Cardiac muscle cell (in vitro differentiated cells and primary cell): Measurements from ENCODE around the gene MAPT. TPM values are rescaled to one million over a fixed set of nuclear protein-coding genes. Genes with fewer than 3 reads are reported as not detected.

ENCODE experiments used
- DNase-seq, 2 donors: peaks; one replicate each; pipeline versions ENCODE4 v3.0.0 to v3.0.0-alpha.2; 2010 to 2017; ENCODE audit warnings: low read depth in 1 of 2, low spot score in 1 of 2
- H3K27ac ChIP-seq: fragments of 200-600 bp; sonication (generic); 2 replicates; pipeline ENCODE4 v1.5.1; 2016
- H3K27me3 ChIP-seq: fragments of 200-600 bp; sonication (generic); 2 replicates; pipeline ENCODE4 v1.6.0; 2016; ENCODE audit warnings: control low read depth
- H3K36me3 ChIP-seq: fragments of 200-600 bp; sonication (generic); 2 replicates; pipeline ENCODE4 v1.5.1; 2016; ENCODE audit warnings: control low read depth
- H3K4me1 ChIP-seq: fragments of 200-600 bp; sonication (generic); 2 replicates; pipeline ENCODE4 v1.8.1; 2017; ENCODE audit warnings: low read depth, mild to moderate bottlenecking, mixed run types
- H3K4me3 ChIP-seq: fragments of 200-600 bp; sonication (generic); 2 replicates; pipeline ENCODE4 v1.5.1; 2016; ENCODE audit warnings: mild to moderate bottlenecking
- H3K9me3 ChIP-seq: fragments of 200-600 bp; sonication (generic); 2 replicates; pipeline ENCODE4 v1.5.1; 2017; ENCODE audit warnings: low read depth, mild to moderate bottlenecking, control low read depth
- polyA plus RNA-seq: library from polyadenylated mRNA; unstranded; fragments of >200 nt; fragmentation: Nextera tagmentation; extraction: Ambion mirVana; gene quantifications from 2 replicates; pipeline ENCODE4 v1.2.1, GENCODE V29; 2016
- total RNA-seq: library from RNA; depleted of rRNA; stranded (reverse); fragments of >200 nt; gene quantifications from 2 replicates; pipeline ENCODE4 v1.2.3, GENCODE V29; 2016
- TF ChIP-seq, protein P1 (sequence below): IDR thresholded peaks from 2 replicates; pipeline ENCODE4 v1.5.1; 2012; ENCODE audit warnings: low read depth, mild to moderate bottlenecking, low read length

The MAPT gene
- total and polyA plus RNA-seq, 2 experiments from 2014 or later: 1.3 to 1.9 TPM

DNA sequence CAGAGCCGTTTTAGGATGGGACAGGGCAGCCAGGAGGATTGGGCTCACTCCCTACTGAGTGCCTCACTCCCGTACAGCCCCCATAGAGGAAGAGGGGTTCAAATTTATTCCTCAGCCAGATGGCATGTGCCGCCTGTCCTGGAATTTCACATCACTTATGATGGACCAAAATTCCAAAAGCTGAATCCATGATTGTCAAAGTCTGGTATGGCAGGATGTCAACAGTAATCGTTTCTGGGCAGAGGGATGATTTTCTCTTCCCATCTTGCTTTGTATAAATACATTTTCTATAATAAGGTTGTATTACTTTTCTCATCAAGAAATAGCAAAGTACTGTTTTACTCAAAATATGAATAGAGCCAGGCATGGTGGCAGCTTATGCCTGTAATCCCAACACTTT is 66.0 kb downstream of the MAPT start:
- no peaks in the 10 kb centered on the region for H3K27me3 ChIP-seq
- H3K36me3 ChIP-seq: no peaks in the 10 kb centered on the region
- TF ChIP-seq, protein P1, sequence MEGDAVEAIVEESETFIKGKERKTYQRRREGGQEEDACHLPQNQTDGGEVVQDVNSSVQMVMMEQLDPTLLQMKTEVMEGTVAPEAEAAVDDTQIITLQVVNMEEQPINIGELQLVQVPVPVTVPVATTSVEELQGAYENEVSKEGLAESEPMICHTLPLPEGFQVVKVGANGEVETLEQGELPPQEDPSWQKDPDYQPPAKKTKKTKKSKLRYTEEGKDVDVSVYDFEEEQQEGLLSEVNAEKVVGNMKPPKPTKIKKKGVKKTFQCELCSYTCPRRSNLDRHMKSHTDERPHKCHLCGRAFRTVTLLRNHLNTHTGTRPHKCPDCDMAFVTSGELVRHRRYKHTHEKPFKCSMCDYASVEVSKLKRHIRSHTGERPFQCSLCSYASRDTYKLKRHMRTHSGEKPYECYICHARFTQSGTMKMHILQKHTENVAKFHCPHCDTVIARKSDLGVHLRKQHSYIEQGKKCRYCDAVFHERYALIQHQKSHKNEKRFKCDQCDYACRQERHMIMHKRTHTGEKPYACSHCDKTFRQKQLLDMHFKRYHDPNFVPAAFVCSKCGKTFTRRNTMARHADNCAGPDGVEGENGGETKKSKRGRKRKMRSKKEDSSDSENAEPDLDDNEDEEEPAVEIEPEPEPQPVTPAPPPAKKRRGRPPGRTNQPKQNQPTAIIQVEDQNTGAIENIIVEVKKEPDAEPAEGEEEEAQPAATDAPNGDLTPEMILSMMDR: no peak
- H3K4me3 ChIP-seq: no peak overlapping the region
- DNase-seq: no peak
- no peak overlapping the region for H3K27ac ChIP-seq
- H3K9me3 ChIP-seq: no peaks in the 10 kb centered on the region
- no peaks in the 10 kb centered on the region for H3K4me1 ChIP-seq

DNA sequence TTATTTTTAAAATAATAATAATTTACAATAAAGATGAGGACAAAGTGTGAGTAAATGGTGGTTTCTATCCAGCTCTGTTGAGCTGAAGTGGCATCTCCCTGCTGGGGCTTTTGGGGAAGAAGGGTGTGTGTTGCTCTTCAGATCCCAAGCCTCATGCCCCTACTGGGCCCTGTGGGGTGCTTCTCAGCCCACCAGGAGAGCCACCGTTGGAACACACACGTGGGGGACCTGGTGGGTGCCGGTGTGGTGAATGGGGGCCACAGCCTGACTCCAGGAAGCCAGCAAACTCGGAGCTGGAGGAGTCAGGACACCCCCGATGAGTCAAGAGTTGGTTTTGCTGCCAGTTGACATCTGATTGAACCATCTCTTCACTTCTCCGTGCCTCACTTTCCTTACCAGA is 66.9 kb downstream of the MAPT start:
- TF ChIP-seq, protein P1: no peak
- H3K9me3 ChIP-seq: no peaks in the 10 kb centered on the region
- no peak overlapping the region for H3K27ac ChIP-seq
- no peaks in the 10 kb centered on the region for H3K27me3 ChIP-seq
- no peak for DNase-seq
- H3K36me3 ChIP-seq: no peaks in the 10 kb centered on the region
- no peak overlapping the region for H3K4me3 ChIP-seq
- H3K4me1 ChIP-seq: no peaks in the 10 kb centered on the region

- no peak for DNase-seq
- H3K27me3 ChIP-seq: no peaks in the 10 kb centered on the region
- no peaks in the 10 kb centered on the region for H3K9me3 ChIP-seq
- H3K27ac ChIP-seq: no peak overlapping the region
- H3K4me1 ChIP-seq: no peaks in the 10 kb centered on the region
- no peaks in the 10 kb centered on the region for H3K36me3 ChIP-seq
- TF ChIP-seq, protein P1: no peak
- no peak overlapping the region for H3K4me3 ChIP-seq
Measured at GRCh38 chr17:45962221-45962972, 68.0 kb downstream of the MAPT start.

DNA sequence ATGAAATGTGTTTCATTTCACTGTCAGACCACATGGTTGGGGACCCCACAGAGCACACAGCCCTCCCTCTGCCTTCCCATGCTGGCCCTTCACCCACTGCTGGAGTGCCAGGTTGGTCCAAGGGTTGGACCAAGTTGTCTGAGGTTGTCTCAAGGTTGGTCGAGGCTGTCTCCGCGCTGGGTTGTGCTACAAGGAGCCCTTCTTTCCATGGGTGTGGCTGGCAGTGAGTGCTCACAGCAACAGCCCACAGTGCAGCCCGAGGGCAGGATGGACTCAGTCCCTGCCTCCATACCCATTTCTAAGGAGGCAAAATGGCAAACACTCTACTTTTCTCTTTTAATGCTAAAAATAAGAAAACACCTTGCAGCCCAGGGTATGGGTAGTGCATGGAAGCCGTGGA is 68.9 kb downstream of the MAPT start:
- H3K36me3 ChIP-seq: no peaks in the 10 kb centered on the region
- H3K27ac ChIP-seq: no peak overlapping the region
- DNase-seq: no peak
- H3K27me3 ChIP-seq: no peaks in the 10 kb centered on the region
- H3K4me3 ChIP-seq: no peak overlapping the region
- no peaks in the 10 kb centered on the region for H3K9me3 ChIP-seq
- no peaks in the 10 kb centered on the region for H3K4me1 ChIP-seq
- TF ChIP-seq, protein P1: no peak

DNA sequence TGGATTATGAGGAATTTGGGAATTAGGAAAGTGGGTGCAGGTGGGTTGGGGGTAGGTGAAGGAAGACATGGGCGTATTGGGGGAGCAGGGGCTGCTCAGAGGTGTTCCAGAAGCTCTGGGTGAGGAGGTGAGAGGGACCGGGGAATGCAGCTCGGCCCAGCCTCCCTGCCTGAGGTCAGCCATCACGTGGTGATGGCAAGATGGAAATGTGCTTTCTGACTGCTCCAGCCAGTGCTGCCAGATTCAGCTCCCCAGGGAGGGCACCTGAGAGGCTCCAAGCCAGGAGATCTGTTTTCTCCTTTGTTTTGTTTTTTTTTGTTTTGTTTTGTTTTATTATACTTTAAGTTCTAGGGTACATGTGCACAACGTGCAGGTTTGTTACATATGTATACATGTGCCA is 69.5 kb downstream of the MAPT start:
- Histone ChIP-seq H3K36me3 (no peaks in the 10 kb centered on the region), H3K27ac (no peak overlapping the region), H3K4me3 (no peak overlapping the region), H3K4me1 (no peaks in the 10 kb centered on the region), H3K27me3 (no peaks in the 10 kb centered on the region), H3K9me3 (no peaks in the 10 kb centered on the region)
- TF ChIP-seq, protein P1: no peak
- DNase-seq: no peak
